PC-9 (cell line): Measurements from ENCODE around the gene SMOC2. TPM values are rescaled to one million over a fixed set of nuclear protein-coding genes. Genes with fewer than 3 reads are reported as not detected.

Source experiments
- BruUV-seq: library from RNA; stranded (reverse); fragments of 400-500 nt; replicated peaks from 2 replicates; lab custom pipeline; 2021; lab: Mats Ljungman, UMichigan
- CTCF ChIA-PET: fragments of 300-600 bp; sonication (Branson Sonifier 250); formaldehyde crosslinking; loops from one replicate; lab custom pipeline; 2022; ENCODE audit warnings: antibody characterized with exemption; lab: Charles Lee
- POLR2A ChIA-PET: fragments of 300-600 bp; sonication (Branson Sonifier 250); formaldehyde crosslinking; loops from one replicate; lab custom pipeline; 2022; ENCODE audit warnings: antibody characterized with exemption; ENCODE audit not compliant: unreplicated experiment; lab: Charles Lee
- DNase-seq, 2 experiments: peaks; one replicate each; pipeline versions ENCODE4 v3.0.0 to v3.0.0-alpha.2; 2015 to 2022; ENCODE audit warnings: mixed read lengths in 1 of 2
- H2AFZ ChIP-seq: fragments of 200-600 bp; sonication (generic); 2 replicates; pipeline ENCODE4 v1.8.1; 2017; ENCODE audit warnings: antibody characterized with exemption
- H3F3A ChIP-seq: fragments of 200-600 bp; sonication (generic); 2 replicates; pipeline ENCODE4 v1.8.1; 2017; ENCODE audit warnings: antibody characterized with exemption, mild to moderate bottlenecking, low read depth; ENCODE audit not compliant: insufficient read depth
- H3K27ac ChIP-seq: fragments of 200-600 bp; sonication (generic); 2 replicates; pipeline ENCODE4 v1.6.1; 2016; ENCODE audit warnings: mixed run types
- H3K27me3 ChIP-seq: fragments of 200-600 bp; sonication (generic); 2 replicates; pipeline ENCODE4 v1.6.1; 2016; ENCODE audit warnings: low read depth, mixed run types; ENCODE audit not compliant: insufficient read depth
- H3K36me3 ChIP-seq: fragments of 200-600 bp; sonication (generic); 2 replicates; pipeline ENCODE4 v1.6.1; 2016; ENCODE audit warnings: low read depth, mixed run types
- H3K4me1 ChIP-seq: fragments of 200-600 bp; sonication (generic); replicated peaks from 2 replicates; pipeline ENCODE4 v1.6.1; 2016; ENCODE audit warnings: mixed run types; ENCODE audit not compliant: insufficient read depth
- H3K4me2 ChIP-seq: fragments of 200-600 bp; sonication (generic); 2 replicates; pipeline ENCODE4 v1.6.1; 2017; ENCODE audit warnings: mixed run types
- H3K4me3 ChIP-seq: fragments of 200-600 bp; sonication (generic); 2 replicates; pipeline ENCODE4 v1.6.1; 2016; ENCODE audit warnings: mixed run types
- H3K79me2 ChIP-seq: fragments of 200-600 bp; sonication (generic); 2 replicates; pipeline ENCODE4 v1.6.1; 2017; ENCODE audit warnings: low read depth, mixed run types
- H3K9me2 ChIP-seq: fragments of 200-600 bp; sonication (generic); 2 replicates; pipeline ENCODE4 v1.8.1; 2017; ENCODE audit warnings: mild to moderate bottlenecking; ENCODE audit not compliant: insufficient read depth
- H3K9me3 ChIP-seq: fragments of 200-600 bp; sonication (generic); 2 replicates; pipeline ENCODE4 v1.8.1; 2016; ENCODE audit warnings: low read depth; ENCODE audit not compliant: insufficient read depth
- H4K20me1 ChIP-seq: fragments of 200-600 bp; sonication (generic); 2 replicates; pipeline ENCODE4 v1.8.1; 2017; ENCODE audit not compliant: insufficient read depth
- EZH2 ChIP-seq: fragments of 200-600 bp; sonication (generic); IDR thresholded peaks from 2 replicates; pipeline ENCODE4 v1.8.0; 2017; ENCODE audit warnings: antibody characterized with exemption, low read depth
- intact Hi-C: fragments of 100-400 bp; cut with micrococcal nuclease; formaldehyde crosslinking; loops from one replicate; pipeline ENCODE4 v1.10.0; 2022; ENCODE audit not compliant: unreplicated experiment
- total RNA-seq: library from RNA; stranded (reverse); gene quantifications from 2 replicates; pipeline ENCODE4 v1.2.3, GENCODE V29; 2021
- TF ChIP-seq, protein P1 (sequence below): fragments of 200-600 bp; sonication (generic); conservative IDR thresholded peaks from 2 replicates; pipeline ENCODE4 v1.6.1; 2017; ENCODE audit warnings: mixed run types, antibody characterized with exemption, mild to moderate bottlenecking, moderate library complexity

SMOC2 gene
- total RNA-seq, 1 experiment from 2014 or later: not detected

DNA sequence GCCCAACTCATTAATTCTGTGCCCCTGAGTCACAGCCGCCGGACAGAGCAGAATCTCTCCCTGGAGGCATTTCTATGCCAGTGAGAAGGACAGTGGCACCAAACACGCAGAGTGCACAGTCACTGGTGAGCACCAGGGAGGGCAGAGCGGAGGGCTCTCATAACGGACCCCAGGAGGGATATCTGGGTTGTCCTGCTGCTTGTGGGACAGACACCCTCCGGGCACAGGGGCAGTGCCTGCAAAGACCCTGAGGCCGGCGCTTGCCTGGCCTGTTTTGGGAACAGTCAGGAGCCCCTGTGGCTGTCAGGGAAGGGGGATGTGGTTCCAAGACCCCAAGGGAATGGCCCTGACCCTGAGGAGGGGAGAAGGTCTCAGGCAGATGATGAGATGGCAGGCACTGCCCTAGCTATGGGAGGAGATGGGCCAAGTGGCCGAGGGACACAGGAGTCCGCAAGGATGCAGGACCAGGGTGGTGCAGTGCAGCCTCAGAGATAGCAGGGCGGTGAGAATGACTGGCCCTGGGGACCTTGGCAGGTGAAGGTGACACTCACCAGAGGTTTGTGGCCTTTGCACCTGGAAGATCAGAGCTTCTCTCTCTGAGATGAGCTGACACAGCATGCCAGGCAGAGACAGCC lies 270.8 kb downstream of the SMOC2 start:
- H3K4me2 ChIP-seq: no peak overlapping the region
- H3K27me3 ChIP-seq: no peaks in the 10 kb centered on the region
- no TSS peak for BruUV-seq
- no peaks in the 10 kb centered on the region for H3K9me2 ChIP-seq
- no peak overlapping the region for H3K27ac ChIP-seq
- peaks cover 7% of the 10 kb centered on the region for H3K4me1 ChIP-seq
- no peaks in the 10 kb centered on the region for H3K9me3 ChIP-seq
- H3K4me3 ChIP-seq: no peak overlapping the region
- no peak for DNase-seq
- no peaks in the 10 kb centered on the region for H3K36me3 ChIP-seq
- intact Hi-C loops: no loop called here
- no peaks in the 10 kb centered on the region for H3K79me2 ChIP-seq
- no peaks in the 10 kb centered on the region for H3F3A ChIP-seq
- H2AFZ ChIP-seq: no peak overlapping the region
- TF ChIP-seq, protein P1, sequence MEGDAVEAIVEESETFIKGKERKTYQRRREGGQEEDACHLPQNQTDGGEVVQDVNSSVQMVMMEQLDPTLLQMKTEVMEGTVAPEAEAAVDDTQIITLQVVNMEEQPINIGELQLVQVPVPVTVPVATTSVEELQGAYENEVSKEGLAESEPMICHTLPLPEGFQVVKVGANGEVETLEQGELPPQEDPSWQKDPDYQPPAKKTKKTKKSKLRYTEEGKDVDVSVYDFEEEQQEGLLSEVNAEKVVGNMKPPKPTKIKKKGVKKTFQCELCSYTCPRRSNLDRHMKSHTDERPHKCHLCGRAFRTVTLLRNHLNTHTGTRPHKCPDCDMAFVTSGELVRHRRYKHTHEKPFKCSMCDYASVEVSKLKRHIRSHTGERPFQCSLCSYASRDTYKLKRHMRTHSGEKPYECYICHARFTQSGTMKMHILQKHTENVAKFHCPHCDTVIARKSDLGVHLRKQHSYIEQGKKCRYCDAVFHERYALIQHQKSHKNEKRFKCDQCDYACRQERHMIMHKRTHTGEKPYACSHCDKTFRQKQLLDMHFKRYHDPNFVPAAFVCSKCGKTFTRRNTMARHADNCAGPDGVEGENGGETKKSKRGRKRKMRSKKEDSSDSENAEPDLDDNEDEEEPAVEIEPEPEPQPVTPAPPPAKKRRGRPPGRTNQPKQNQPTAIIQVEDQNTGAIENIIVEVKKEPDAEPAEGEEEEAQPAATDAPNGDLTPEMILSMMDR: no peak
- no peak for TF ChIP-seq EZH2
- CTCF ChIA-PET: no interaction called here
- H4K20me1 ChIP-seq: no peaks in the 10 kb centered on the region
- POLR2A ChIA-PET: no interaction called here

DNA sequence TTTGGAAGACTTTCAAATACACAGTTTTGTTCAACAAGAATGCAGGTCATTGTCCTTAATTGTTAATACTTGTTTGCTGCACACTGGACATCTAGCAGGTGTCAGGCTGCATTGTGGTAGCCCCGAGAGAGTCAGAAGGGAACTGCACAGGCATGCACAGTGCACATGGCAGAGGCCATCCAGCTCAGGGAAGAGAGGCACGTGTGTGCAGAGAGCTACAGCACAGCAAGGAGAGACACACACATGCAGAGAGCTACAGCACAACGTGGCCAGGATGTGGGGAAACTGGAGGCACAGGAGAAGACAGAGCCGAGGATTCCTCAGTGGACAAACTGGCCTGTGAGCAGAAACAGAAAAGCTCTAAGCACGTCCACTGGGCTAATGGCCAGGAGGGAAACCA lies 272.0 kb downstream of the SMOC2 start:
- no peak for DNase-seq
- Histone ChIP-seq H4K20me1 (no peaks in the 10 kb centered on the region), H3K4me1 (peaks cover 7% of the 10 kb centered on the region), H2AFZ (no peak overlapping the region), H3K79me2 (no peaks in the 10 kb centered on the region), H3K9me3 (no peaks in the 10 kb centered on the region), H3K27me3 (no peaks in the 10 kb centered on the region), H3K27ac (no peak overlapping the region), H3K4me2 (no peak overlapping the region), H3F3A (no peaks in the 10 kb centered on the region), H3K36me3 (no peaks in the 10 kb centered on the region), H3K4me3 (no peak overlapping the region), H3K9me2 (no peaks in the 10 kb centered on the region)
- intact Hi-C loops: no loop called here
- CTCF ChIA-PET: no interaction called here
- no TSS peak for BruUV-seq
- TF ChIP-seq, protein P1: no peak
- POLR2A ChIA-PET: no interaction called here

DNA sequence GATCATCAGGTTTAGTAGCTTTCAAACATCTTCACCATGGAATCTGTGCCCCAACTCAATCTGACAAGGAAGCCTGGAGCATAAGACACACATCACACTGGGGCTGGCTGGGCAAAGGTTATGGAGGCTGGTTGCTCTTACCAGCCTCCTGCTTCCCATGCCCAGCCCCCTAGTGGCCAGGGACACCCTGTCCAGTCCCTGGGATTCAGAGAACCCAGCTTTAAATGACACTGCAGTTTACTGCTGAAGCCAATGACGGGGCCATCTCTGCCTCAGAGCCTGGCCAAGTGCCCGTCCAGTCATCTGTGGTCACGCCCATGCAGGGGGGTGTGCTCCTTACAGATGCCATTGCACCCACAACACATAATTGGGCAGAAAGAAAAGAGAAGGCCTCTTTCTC lies 272.9 kb downstream of the SMOC2 start:
- BruUV-seq: no TSS peak
- no peaks in the 10 kb centered on the region for H3K9me3 ChIP-seq
- no peak overlapping the region for H3K4me2 ChIP-seq
- peaks cover 7% of the 10 kb centered on the region for H3K4me1 ChIP-seq
- ChIA-PET POLR2A (no interaction called here), CTCF (no interaction called here)
- H3K79me2 ChIP-seq: no peaks in the 10 kb centered on the region
- H3F3A ChIP-seq: no peaks in the 10 kb centered on the region
- no peak overlapping the region for H3K27ac ChIP-seq
- no peaks in the 10 kb centered on the region for H4K20me1 ChIP-seq
- H3K27me3 ChIP-seq: no peaks in the 10 kb centered on the region
- intact Hi-C loops: no loop called here
- no peak overlapping the region for H3K4me3 ChIP-seq
- no peaks in the 10 kb centered on the region for H3K9me2 ChIP-seq
- TF ChIP-seq, protein P1: peak; percentile 71
- no peak for TF ChIP-seq EZH2
- H2AFZ ChIP-seq: no peak overlapping the region
- DNase-seq: peak; percentile 23 to 49
- no peaks in the 10 kb centered on the region for H3K36me3 ChIP-seq
